HL-60 (cell line): Measurements from ENCODE around the gene ATP1A2.

Experiments
- CTCF ChIP-seq: IDR thresholded peaks from one replicate; pipeline ENCODE4 v1.5.1; 2011; ENCODE audit warnings: low read length, control low read depth, inconsistent platforms; ENCODE audit not compliant: insufficient read depth
- GABPA ChIP-seq: IDR thresholded peaks from 2 replicates; pipeline ENCODE4 v1.6.1; 2012; ENCODE audit warnings: low read depth
- POLR2AphosphoS5 ChIP-seq: IDR thresholded peaks from 2 replicates; pipeline ENCODE4 v1.6.1; 2012; ENCODE audit warnings: low read depth
- REST ChIP-seq: IDR thresholded peaks from 2 replicates; pipeline ENCODE4 v1.6.1; 2012; ENCODE audit warnings: low read depth; ENCODE audit not compliant: insufficient replicate concordance

- TF ChIP-seq CTCF (no peak), GABPA (no peak), REST (no peak), POLR2AphosphoS5 (no peak)
Observed at GRCh38 chr1:160137216-160137862, 21.8 kb downstream of the ATP1A2 start.
